GM12892 (cell line): Measurements from ENCODE around the gene CDC5L.

Source experiments
- POLR2A ChIP-seq: IDR thresholded peaks from 2 replicates; pipeline ENCODE4 v1.6.1; 2011; ENCODE audit warnings: low read depth, low read length, control low read depth
- POLR2AphosphoS5 ChIP-seq: IDR thresholded peaks from 2 replicates; pipeline ENCODE4 v1.6.1; 2011; ENCODE audit warnings: low read depth, low read length, control low read depth

- TF ChIP-seq POLR2A (no peak), POLR2AphosphoS5 (no peak)
Observed at GRCh38 chr6:44474190-44474631, 86.7 kb downstream of the CDC5L start.
